Measurements from ENCODE around the gene ZNF683.

Gene ZNF683

GRCh38 chr1:26357121-26357602 is 15.4 kb downstream of the ZNF683 start:
- no peak for DNase-seq

DNA sequence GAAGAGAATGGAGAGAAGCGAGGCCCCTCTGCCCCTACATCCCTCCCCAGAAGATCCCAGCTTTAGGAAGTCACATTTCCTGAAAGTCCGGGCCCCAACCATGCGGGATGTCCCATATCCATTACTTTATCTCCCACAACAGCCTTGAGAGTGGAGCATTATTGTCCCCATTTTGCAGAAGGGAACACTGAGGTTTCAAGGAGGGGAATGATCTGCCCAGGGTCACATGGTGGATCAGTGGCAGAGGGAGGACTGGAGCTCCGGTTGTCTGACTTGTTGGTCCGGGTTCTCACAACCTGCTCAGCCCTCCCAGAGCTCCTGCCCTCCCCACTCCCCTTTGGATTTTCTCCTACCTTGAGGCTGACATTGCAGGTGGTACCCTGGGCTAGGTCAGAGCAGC is 16.4 kb downstream of the ZNF683 start:
- no peak for DNase-seq

- DNase-seq, result no peak
Measured at GRCh38 chr1:26354972-26355371, 17.6 kb downstream of the ZNF683 start.

DNA sequence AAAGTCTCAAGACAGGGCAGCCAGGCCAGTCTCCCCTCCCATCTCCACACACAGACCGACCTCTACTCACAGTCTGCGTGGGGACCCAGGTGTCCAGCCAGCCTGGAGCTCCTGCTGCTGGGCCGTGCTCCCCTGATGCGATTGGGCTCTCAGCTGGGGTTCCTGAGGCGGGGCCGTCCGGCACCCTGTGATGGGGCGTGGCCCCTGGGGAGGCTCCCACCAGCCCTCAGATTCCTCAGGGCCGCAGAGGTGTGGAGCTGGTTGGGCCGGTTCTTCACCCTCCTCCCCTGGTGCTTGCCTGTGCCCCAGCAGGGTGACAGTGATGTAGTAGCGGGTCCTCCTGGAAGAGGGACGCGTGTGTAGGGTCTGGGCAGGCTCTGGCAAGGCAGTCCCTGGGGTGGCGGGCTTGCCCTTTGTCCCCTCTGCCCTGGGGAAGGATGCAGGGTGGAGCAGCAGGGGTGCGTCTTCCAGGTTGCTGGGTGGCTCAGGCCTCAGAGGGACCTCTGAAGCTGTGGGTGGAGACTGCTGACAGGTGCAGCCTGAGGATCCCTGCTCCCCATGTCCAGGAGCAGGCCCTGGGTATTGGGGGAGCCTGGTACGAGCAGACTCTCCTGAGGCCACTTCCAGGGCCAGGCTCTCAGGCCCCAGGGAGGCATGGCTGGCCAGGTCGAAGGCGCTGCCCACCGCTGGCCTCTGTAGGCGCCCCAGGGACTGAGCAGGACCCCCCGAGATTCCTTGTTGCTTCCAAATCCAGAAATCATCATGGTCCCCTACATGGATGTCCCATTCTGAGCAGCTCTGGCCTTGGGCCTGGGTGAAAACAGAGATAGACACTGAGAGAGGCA is 18.4 kb downstream of the ZNF683 start, which contains the start of gene CRYBG2:
CRYBG2 (minus strand) TSS at position 155 of the 845 bp plus-strand sequence. CDS start 7,473 bp downstream, outside the sequence.
- no peak for DNase-seq

DNA sequence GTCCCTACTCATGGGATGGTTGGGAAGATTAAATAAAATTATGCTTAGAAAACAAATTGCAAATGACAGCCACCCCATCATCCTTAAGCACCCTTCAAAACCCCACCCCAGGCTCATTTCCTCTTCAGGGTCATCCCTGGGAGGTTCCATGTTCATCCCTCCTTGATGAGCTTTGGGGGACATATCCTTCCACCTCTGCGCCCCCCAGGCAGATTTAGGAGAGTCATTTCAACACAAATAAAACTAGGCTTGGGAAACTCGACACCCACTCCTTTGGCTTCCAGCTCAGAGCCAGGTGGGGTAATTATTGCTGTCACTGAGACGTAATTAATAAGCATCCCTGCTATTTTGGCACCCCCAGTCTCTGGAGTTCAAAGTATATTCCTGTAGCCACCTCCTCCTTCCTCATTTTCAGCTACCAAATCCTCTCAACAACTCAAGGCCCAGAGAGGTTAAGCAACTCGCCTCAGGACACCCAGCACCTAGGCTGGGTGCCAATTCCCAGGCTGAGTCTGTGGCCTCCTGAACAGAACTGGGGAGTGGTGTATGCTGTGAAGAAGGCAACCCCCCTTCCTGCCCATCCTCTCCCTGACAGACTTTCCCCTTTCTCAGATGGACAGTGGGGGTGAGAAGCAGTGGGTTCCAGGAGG is 19.2 kb downstream of the ZNF683 start:
- peak; percentile 18 for DNase-seq

DNA sequence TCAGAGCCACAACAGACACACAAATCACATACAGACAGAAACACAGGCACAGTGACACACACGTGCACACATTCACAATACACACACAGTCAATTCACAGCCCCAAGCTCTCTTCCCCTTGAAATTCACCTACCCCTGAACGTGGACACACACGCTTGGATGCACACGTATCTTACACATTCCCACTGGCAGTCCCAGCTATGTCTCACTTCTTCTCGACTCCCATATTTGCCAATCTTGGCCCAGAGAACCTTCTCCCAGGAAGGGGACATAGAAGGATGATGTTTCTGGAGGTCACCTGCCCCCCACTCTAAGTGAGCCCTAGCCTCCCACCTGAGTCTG is 20.2 kb downstream of the ZNF683 start:
- DNase-seq, result no peak

DNA sequence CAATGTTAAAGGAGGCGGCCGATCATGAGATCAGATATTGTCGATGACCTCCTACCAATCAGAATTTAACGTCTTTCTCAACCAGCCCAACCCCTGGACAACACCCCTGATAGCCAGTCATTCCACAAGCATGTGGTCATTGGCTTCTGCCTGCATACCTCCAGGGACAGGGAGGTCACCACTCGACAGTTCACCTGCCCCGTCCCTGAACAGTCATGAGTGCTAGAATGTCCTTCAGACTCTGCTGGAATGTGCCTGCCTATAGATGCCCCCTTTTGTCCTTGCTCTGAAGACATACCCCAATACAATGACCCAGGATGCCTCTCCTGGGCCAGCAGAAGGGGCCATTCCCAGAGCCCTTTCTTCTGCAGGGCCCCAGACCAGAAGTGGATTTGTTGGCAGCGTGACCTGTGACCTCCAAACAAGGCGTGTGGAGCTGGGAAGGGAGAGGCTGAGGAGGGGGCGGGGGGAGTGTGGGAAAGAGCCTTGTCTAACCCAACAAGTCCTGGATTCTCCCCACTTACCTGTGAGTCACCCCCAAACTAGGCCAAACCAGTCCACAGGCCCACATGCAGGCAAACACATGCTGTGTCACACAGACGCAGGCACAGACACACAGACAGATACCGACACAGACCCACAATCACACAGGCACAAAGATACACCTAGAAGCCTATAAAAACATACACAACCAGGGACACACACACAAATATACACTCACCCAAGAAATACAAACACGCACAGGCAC is 20.8 kb downstream of the ZNF683 start:
- no peak for DNase-seq

- DNase-seq, result no peak
Measured at GRCh38 chr1:26350701-26351589, 21.6 kb downstream of the ZNF683 start.

GRCh38 chr1:26350343-26350700 is 22.2 kb downstream of the ZNF683 start:
- DNase-seq, result no peak

DNA sequence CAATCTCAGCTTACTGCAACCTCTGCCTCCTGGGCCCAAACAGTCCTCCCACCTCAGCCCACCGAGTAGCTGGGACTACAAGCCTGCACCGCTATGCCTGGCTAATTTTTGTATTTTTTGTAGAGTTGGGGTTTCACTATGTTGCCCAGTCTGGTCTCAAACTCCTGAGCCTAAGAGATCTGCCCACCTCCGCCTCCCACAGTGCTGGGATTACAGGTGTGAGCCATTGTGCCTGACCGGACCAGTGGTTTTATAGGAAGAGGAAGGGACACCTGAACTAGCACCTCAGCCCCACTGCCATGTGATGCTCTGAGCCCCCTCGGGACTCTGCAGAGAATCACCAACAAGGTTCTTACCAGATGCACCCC is 22.7 kb downstream of the ZNF683 start:
- DNase-seq, result no peak

GRCh38 chr1:26349188-26349876 is 23.2 kb downstream of the ZNF683 start:
- DNase-seq, result no peak

DNA sequence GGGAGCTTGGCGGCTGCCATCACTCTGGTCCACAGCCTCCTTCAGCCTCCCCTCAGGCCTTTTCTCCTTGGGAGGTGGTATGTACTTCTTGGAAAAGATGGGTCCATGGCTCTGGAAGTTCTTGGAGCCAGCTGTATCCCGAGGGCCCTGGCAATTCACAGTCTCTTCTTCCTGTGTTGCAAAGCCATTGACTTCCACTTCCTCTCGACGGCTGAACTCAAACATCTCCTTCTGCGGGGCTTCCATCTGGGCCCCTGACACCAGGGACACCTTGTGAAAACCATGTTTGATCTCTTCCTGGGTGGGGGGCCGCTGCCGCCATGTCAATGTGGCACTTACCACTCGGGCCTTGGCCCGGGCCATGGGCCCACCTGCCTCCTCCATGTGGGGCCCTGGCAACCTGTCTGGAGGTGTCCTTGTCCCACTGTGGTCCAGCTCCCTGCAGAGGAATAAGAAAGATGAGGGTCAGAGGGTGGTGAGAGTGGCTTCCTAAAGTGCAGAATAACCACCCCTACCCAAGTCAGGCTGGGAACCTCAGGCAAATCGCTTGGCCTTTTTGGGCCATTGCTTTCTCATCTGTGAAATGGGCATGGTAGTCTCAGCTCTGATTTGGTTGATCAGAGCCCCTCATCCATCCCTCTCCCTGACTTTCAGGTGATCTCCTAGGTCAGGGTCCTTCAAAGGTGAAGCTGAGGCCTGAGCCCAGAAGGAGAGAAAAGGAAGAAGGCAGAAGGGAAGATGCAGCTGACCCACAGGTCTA is 26.1 kb downstream of the ZNF683 start:
- no peak for DNase-seq

DNA sequence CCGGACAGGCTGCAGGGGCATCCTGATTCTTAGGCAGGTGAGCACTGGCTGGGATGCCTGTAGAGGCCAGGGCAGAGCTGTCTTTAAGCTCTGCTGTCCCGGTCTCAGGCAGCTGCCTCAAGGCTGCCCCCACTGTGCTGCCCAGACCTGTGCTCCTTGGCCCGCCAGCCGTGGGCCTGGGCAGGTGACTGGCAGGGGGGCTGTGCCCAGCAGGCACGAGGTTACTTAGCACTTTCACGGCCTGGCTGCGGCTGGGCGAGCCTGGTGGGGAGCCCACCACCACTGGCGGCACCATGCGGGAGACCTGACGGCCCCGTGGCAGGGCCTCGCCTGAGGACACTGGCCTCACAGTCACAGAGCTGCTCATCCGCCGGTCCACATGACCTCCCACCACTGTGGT is 26.8 kb downstream of the ZNF683 start:
- no peak for DNase-seq

DNA sequence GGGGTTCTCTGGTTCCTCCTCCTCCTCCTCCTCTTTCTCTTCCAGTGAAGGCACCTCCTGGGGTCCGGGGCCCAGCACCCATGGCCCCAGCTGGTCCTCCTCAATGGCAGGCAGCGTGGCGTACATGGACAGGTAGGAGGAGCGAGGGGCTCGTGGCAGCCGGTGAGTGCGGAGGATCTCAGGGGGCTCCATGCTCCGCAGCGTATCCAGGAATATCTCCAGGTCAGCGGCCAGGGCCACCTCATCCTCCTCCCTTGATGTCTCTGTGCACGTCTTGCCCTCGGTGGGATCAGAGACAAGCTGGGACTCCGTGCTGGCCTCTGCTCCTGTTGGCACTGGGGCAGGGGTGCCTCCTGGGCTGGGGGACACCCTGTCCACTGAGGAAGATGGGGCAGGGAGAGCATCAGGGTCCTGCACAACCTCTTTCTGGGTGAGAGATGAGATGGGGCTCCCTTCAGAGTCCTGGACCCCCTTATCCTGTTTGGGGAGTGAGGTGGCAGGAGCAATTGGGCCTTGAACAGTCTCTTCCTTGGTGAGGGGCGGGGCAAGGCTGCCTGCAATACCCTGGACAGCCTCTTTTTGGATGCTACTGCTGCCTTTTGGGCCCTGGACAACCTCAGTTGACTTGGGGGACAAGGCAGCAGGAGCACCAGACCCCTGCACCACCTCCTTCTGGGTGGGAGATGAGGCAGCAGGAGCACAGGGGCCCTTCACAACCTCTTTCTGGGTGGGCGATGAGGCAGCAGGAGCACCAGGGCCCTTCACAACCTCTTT is 28.2 kb downstream of the ZNF683 start:
- DNase-seq, result no peak

DNA sequence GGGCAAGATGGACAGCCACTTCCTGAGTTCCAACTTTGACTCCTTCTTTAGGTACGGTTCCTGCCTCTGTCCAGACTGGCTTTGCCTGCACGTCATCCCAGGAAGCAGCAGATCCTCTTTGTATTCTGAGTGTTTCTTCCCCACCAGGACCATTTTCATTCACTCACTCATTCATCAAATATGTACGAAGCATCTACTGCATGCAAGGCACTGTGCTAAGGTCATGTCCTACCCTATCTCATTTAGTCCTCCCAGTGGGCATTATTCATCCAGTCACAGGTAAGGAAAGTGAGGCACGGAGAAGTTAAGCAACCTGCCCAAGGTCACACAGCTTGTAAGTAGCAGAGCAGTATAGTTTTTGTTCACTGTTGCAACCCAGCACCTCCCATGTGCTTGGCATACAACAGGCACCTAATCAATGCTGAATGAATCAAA is 32.5 kb downstream of the ZNF683 start:
- DNase-seq, result no peak

GRCh38 chr1:26338670-26339069 is 33.9 kb downstream of the ZNF683 start:
- no peak for DNase-seq

- no peak for DNase-seq
Measured at GRCh38 chr1:26337625-26338024, 34.9 kb downstream of the ZNF683 start.

GRCh38 chr1:26337206-26337535 is 35.4 kb downstream of the ZNF683 start:
- no peak for DNase-seq

- peak; percentile 82 for DNase-seq
Measured at GRCh38 chr1:26336477-26337205, 35.9 kb downstream of the ZNF683 start.
